ENCODE data around the gene LRRN4CL.
"Not testable (repeated sequence)": the region's sequence is repeated elsewhere in the genome, so short reads cannot be mapped to it uniquely, and the experiment has no call there.

LRRN4CL gene

DNA sequence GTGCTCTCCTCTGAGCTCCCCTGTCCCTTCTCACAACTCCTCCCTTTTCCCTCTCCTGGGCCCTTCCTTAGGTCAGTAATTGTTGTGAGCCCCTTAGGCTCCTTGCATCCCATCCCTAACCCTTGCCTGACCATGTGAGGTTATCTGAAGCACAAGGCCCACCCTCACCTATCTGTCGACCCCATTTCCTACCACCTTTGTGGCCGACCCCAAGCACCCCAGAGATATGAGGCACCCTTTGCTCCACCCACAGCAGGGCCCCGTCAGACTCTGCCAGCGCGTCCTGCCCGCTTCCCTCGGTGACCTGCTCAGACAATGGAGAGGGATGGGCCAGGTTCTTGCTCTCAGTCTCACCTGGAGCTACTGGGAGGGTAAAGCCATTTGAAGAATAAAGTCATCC lies 19.5 kb upstream of the LRRN4CL start:
- no peak for DNase-seq (ENCODE audit: low read depth, low spot score)
- Histone ChIP-seq H3K4me1 (ENCODE audit: insufficient read depth, insufficient read length) (peaks cover 21% of the 10 kb centered on the region), H3K9ac (ENCODE audit: insufficient read length, low read depth) (peak overlapping the region; percentile 76), H3K9me3 (ENCODE audit: insufficient read depth, low read length) (no peaks in the 10 kb centered on the region), H3K36me3 (ENCODE audit: insufficient read depth, insufficient read length, low read length) (peaks cover 49% of the 10 kb centered on the region), H3K4me3 (ENCODE audit: insufficient read length, low read depth) (peak overlapping the region; percentile 60), H3K27me3 (ENCODE audit: insufficient read depth, insufficient read length) (no peaks in the 10 kb centered on the region)
- TF ChIP-seq ZNF274 (IDR thresholded peaks at IDR 0.05; ENCODE audit: low read depth, low read length) (no peak), SUZ12 (IDR thresholded peaks at IDR 0.05; ENCODE audit: extremely low read depth, insufficient read depth, insufficient read length) (no peak), YY1 (IDR thresholded peaks at IDR 0.05; ENCODE audit: insufficient read depth, insufficient read length) (no peak)

DNA sequence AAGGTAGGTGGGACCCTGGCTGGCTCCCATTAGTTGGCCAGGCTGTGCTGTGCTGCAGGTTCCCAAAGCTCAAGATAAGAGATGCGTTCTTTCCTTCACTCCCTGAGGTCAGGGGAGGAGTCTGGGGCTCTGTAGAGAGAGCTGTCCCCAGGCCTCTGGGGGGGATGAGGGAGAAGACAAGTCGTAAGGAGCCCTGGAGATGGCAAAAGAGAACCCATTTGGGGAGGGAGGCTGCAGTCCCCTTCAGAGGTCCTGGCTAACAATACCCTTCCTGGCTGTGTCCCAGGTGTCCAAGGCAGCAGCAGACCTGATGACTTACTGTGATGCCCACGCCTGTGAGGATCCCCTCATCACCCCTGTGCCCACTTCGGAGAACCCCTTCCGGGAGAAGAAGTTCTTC lies 19.1 kb upstream of the LRRN4CL start:
- H3K9me3 ChIP-seq (ENCODE audit: insufficient read depth, low read length): no peaks in the 10 kb centered on the region
- peaks cover 18% of the 10 kb centered on the region for H3K4me1 ChIP-seq (ENCODE audit: insufficient read depth, insufficient read length)
- TF ChIP-seq ZNF274 (IDR thresholded peaks at IDR 0.05; ENCODE audit: low read depth, low read length): no peak
- no peak for TF ChIP-seq YY1 (IDR thresholded peaks at IDR 0.05; ENCODE audit: insufficient read depth, insufficient read length)
- TF ChIP-seq SUZ12 (IDR thresholded peaks at IDR 0.05; ENCODE audit: extremely low read depth, insufficient read depth, insufficient read length): no peak
- H3K36me3 ChIP-seq (ENCODE audit: insufficient read depth, insufficient read length, low read length): peaks cover 45% of the 10 kb centered on the region
- no peaks in the 10 kb centered on the region for H3K27me3 ChIP-seq (ENCODE audit: insufficient read depth, insufficient read length)
- peak overlapping the region; percentile 60 for H3K4me3 ChIP-seq (ENCODE audit: insufficient read length, low read depth)
- H3K9ac ChIP-seq (ENCODE audit: insufficient read length, low read depth): peak overlapping the region; percentile 76
- DNase-seq (ENCODE audit: low read depth, low spot score): no peak

DNA sequence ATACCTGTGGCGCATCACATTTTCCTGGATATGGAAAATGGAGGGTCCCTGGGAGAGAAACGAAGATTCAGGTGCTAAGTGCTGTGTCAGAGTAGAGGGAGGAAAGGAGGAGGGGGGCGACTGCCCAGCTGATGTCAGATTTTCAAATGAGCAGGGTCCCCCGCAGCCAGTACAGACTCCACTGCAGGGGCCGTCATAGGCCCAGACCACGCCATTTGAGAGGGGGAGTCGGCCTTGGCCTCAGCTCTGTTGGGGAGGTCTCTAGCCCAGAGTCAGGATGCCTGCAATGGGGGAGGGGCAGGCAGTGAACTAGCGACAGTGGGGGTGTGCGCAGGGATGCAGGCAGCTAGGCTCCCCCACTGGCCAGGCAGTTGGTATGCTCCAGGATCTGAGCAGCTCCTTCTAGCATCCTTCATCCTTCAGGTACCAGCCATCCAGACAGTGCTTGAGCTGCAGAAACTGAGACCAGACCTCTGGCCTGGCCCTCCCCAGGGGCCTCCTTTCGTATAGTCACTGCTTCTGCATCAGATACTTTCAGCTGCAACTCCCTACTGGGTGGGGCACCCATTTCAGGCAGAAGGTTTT lies 18.0 kb upstream of the LRRN4CL start, which contains the start of the genes BSCL2 and GNG3:
Gene BSCL2, minus strand, starts transcription at position 148 of the 585 bp plus-strand sequence. CDS start 229 bp downstream, outside the sequence.
Gene GNG3, plus strand, starts transcription at position 400 of the 585 bp plus-strand sequence. CDS start 620 bp downstream, outside the sequence.
- DNase-seq (ENCODE audit: low read depth, low spot score): peak; percentile 99
- Histone ChIP-seq H3K27me3 (ENCODE audit: insufficient read depth, insufficient read length) (no peaks in the 10 kb centered on the region), H3K36me3 (ENCODE audit: insufficient read depth, insufficient read length, low read length) (peaks cover 44% of the 10 kb centered on the region)

DNA sequence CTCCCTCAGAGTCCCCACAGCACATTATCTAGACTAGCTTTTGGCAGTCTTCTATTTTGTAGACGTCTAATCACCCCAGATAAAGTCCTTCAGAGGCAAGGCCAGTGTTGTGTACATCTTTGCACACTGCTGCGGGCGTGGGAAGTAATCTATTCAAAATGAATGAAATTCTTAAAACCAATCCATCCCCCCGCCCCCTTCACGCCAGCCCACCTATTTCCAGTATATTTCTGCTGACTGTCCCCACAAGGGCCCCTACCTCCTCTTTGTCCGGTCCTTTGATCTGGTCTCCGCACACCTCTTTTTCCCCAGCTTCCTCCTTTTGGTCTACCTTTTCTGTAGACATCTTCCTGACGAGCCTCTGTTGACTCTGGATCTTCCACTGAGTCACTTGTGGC lies 17.5 kb upstream of the LRRN4CL start:
- no peak for DNase-seq (ENCODE audit: low read depth, low spot score)
- Histone ChIP-seq H3K9ac (ENCODE audit: insufficient read length, low read depth) (peak overlapping the region; percentile 97), H3K9me3 (ENCODE audit: insufficient read depth, low read length) (no peaks in the 10 kb centered on the region), H3K4me3 (ENCODE audit: insufficient read length, low read depth) (peak overlapping the region; percentile 72), H3K27me3 (ENCODE audit: insufficient read depth, insufficient read length) (no peaks in the 10 kb centered on the region), H3K36me3 (ENCODE audit: insufficient read depth, insufficient read length, low read length) (peaks cover 44% of the 10 kb centered on the region), H3K4me1 (ENCODE audit: insufficient read depth, insufficient read length) (peaks cover 17% of the 10 kb centered on the region)
- TF ChIP-seq ZNF274 (IDR thresholded peaks at IDR 0.05; ENCODE audit: low read depth, low read length) (no peak), SUZ12 (IDR thresholded peaks at IDR 0.05; ENCODE audit: extremely low read depth, insufficient read depth, insufficient read length) (no peak)

More for the DNA sequence above, 18.0 kb upstream of the LRRN4CL start, which contains the start of the genes BSCL2 and GNG3:
- Histone ChIP-seq H3K9ac (ENCODE audit: insufficient read length, low read depth) (peak within 1 kb of the TSS; percentile 97), H3K4me3 (ENCODE audit: insufficient read length, low read depth) (peak within 1 kb of the TSS; percentile 72), H3K9me3 (ENCODE audit: insufficient read depth, low read length) (no peaks in the 10 kb centered on the region), H3K4me1 (ENCODE audit: insufficient read depth, insufficient read length) (peaks cover 17% of the 10 kb centered on the region)
- TF ChIP-seq SUZ12 (IDR thresholded peaks at IDR 0.05; ENCODE audit: extremely low read depth, insufficient read depth, insufficient read length) (no peak), YY1 (IDR thresholded peaks at IDR 0.05; ENCODE audit: insufficient read depth, insufficient read length) (no peak), ZNF274 (IDR thresholded peaks at IDR 0.05; ENCODE audit: low read depth, low read length) (no peak)

DNA sequence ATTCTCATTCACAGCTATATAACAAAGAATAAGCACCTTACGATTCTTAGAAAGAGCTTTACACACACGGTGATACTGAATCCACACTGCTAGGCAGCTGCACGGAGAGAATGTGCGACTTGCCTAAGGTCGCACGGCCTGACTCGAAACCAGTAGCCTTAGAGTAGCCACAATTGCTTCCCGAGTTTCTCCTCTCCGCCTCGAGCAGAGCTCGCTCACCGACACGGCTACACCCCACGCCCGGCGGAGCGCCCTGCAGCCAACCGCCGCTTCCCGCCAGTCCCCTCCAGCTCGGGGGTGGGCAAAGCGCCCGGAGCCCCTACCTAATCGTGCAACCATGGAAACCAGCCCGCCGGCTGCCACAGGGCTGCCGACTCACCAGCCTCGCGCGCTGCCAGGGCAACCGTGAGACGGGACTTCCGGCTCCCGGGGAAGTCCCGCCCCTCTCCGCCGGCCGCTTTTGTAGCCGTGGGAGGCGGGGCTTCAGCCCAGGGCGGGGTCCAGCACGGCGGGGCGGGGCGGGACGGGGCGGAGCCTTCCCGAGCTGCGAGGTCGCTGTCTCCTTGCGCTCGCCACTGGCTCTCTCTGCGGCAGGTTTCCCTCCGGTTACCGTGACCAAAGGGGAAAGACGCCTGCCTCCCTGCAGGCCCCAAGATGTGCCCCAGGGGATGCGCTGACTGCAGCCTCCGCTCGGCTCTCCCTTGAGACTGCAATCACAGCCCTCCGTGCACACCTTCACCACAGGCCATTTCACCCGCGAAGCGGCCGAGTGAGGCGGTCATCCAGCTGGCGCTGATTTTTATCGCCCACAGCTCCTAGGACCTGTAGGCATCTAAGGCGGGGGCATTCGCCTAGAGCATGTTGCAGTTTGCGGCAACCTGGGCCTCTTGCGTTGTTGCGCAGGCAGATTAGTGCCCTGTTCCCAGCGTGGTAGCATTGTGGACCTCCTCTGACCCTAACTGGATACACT lies 16.8 kb upstream of the LRRN4CL start:
- peaks cover 17% of the 10 kb centered on the region for H3K4me1 ChIP-seq (ENCODE audit: insufficient read depth, insufficient read length)
- peak overlapping the region; percentile 97 for H3K9ac ChIP-seq (ENCODE audit: insufficient read length, low read depth)
- peak overlapping the region; percentile 72 for H3K4me3 ChIP-seq (ENCODE audit: insufficient read length, low read depth)
- H3K36me3 ChIP-seq (ENCODE audit: insufficient read depth, insufficient read length, low read length): peaks cover 45% of the 10 kb centered on the region
- TF ChIP-seq ZNF274 (IDR thresholded peaks at IDR 0.05; ENCODE audit: low read depth, low read length) (no peak), YY1 (IDR thresholded peaks at IDR 0.05; ENCODE audit: insufficient read depth, insufficient read length) (no peak), SUZ12 (IDR thresholded peaks at IDR 0.05; ENCODE audit: extremely low read depth, insufficient read depth, insufficient read length) (no peak)
- H3K9me3 ChIP-seq (ENCODE audit: insufficient read depth, low read length): no peaks in the 10 kb centered on the region
- peak; percentile 93 for DNase-seq (ENCODE audit: low read depth, low spot score)
- H3K27me3 ChIP-seq (ENCODE audit: insufficient read depth, insufficient read length): no peaks in the 10 kb centered on the region

DNA sequence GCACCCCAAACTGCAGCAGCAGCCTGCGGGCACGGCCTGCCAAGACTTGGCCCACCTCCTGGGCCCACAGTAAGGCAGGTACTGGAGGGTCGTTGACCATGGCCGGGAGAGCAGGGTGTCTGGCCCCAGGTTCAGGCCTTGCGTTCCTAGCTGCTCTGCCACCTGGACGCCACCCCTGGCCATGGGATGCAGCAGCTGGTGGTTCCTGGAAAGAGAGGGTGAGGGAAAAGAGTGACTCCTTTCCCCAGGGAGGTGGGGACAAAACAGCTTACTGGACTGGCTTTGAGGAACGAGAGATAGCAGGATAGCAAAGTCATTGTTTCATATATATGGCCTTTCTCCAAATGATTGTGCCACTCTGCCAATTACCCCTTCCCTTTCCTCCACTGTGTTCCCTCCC lies 16.1 kb upstream of the LRRN4CL start:
- H3K27me3 ChIP-seq (ENCODE audit: insufficient read depth, insufficient read length): no peaks in the 10 kb centered on the region
- TF ChIP-seq YY1 (IDR thresholded peaks at IDR 0.05; ENCODE audit: insufficient read depth, insufficient read length) (no peak), ZNF274 (IDR thresholded peaks at IDR 0.05; ENCODE audit: low read depth, low read length) (no peak), SUZ12 (IDR thresholded peaks at IDR 0.05; ENCODE audit: extremely low read depth, insufficient read depth, insufficient read length) (no peak)
- H3K4me3 ChIP-seq (ENCODE audit: insufficient read length, low read depth): peak overlapping the region; percentile 72
- DNase-seq (ENCODE audit: low read depth, low spot score): no peak
- H3K9ac ChIP-seq (ENCODE audit: insufficient read length, low read depth): peak overlapping the region; percentile 97
- H3K4me1 ChIP-seq (ENCODE audit: insufficient read depth, insufficient read length): peaks cover 17% of the 10 kb centered on the region
- H3K9me3 ChIP-seq (ENCODE audit: insufficient read depth, low read length): no peaks in the 10 kb centered on the region
- peaks cover 45% of the 10 kb centered on the region for H3K36me3 ChIP-seq (ENCODE audit: insufficient read depth, insufficient read length, low read length)

- not testable (repeated sequence) for H3K9ac ChIP-seq (ENCODE audit: insufficient read length, low read depth); H3K4me3 ChIP-seq (ENCODE audit: insufficient read length, low read depth); H3K9me3 ChIP-seq (ENCODE audit: insufficient read depth, low read length); H3K27me3 ChIP-seq (ENCODE audit: insufficient read depth, insufficient read length); DNase-seq (ENCODE audit: low read depth, low spot score)
- H3K36me3 ChIP-seq (ENCODE audit: insufficient read depth, insufficient read length, low read length): peaks cover 48% of the 10 kb centered on the region
- peaks cover 13% of the 10 kb centered on the region for H3K4me1 ChIP-seq (ENCODE audit: insufficient read depth, insufficient read length)
Measured at GRCh38 chr11:62703921-62704320, 14.6 kb upstream of the LRRN4CL start.
